Measurements from ENCODE around the gene SEMA3B.

GRCh38 chr3:50323614-50324199 is 54.8 kb downstream of the SEMA3B start:
- TF ChIP-seq POLR2A (IDR thresholded peaks at IDR 0.05; ENCODE audit: low read depth, low read length) = peak; percentile 26; the same call in 1 of the 2 replicates
- TF ChIP-seq POLR2AphosphoS5 (IDR thresholded peaks at IDR 0.05; ENCODE audit: low read depth, low read length) = no peak
- TF ChIP-seq TAF1 (IDR thresholded peaks at IDR 0.05; ENCODE audit: borderline replicate concordance, low read depth, low read length) = no peak

All from GM12892 (cell line).